Measurements from ENCODE around the gene OR2J3.
"Not testable (repeated sequence)": the region's sequence is repeated elsewhere in the genome, so short reads cannot be mapped to it uniquely, and the experiment has no call there.

Gene OR2J3

DNA sequence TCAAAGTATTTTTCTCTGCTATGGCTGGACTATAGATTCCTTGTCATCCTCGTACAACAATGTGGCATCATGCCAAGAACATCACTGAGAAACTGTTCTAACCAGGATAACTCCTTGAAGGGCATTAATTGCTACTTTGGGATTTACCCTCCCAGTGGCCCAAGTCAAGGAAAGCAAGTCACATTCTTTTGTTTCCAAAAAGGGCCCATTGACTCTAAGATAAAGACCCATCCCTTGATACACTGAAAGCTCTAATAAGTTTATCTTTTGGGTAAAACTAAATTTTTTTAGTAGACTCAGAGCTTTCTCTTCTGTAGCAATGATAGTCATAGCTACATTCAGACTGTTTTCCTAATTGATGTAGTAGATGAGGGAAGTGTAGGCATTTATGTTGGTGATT lies at the start of gene OR2J3:
TSS of gene OR2J3 (plus strand) at position 301 of the 400 bp plus-strand sequence. CDS start 3,833 bp downstream, outside the sequence.
- no peak for DNase-seq

DNA sequence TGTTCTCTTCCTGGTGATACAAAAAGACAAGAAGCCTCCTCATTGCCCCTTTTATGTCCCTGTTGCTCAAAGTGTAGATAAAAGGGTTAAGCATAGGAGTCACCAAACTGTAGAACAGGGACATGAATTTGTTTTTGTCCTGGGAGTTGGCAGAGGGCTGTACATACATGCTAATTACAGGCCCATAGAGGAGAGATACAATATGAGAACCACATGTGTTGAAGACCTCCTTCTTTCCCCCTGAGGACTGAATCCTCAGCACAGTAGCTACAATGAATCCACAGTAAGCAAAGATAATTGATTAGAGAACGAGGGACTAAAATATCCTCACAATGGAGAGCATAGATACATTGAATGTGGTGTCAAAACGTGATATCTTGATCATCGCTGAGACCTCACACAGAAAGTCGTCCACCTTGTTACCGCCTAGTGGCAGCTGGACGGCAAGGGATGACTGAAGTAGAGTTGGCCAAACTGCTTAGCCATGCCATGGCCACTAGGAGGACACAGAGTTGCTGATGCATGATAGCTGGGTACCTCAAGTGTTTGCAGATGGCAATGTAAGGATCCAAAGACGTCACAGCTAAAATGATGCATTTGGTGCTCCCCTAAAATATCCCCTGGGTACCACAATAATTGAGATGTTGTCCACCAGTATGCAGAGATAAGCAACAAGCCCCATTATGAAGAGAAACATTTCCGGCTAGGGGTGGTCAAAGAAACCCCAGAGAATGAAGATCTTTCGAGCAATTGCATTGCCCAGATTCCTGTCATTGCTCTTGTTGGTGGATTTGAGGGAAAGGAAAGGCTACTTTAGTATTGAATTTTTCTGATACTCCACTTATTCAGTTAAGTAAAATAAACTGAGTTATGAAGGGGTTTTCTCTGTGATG lies 35.8 kb upstream of the OR2J3 start:
- DNase-seq = no peak

- no peak for DNase-seq
Measured at GRCh38 chr6:29079203-29079602, 28.7 kb upstream of the OR2J3 start.

DNA sequence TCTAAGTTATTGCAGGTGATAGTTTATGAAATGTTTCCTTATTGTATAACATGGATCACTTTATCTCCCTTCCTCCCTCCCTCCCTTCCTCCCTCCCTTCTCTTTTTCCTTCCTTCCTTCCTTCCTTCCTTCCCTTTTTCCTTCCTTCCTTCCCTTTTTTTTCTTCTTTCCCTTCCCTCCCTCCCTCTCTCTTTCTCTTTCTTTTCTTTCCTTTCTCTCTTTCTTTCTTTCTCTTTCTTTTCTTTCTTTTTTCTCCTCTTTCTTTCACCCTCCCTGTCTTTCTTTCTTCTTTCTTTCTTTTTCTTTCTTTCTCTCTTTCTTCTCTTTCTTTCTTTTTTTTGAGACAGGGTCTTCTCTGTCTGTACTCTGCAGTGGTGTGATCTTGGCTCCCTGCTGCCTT lies 26.5 kb upstream of the OR2J3 start:
- no peak for DNase-seq

DNA sequence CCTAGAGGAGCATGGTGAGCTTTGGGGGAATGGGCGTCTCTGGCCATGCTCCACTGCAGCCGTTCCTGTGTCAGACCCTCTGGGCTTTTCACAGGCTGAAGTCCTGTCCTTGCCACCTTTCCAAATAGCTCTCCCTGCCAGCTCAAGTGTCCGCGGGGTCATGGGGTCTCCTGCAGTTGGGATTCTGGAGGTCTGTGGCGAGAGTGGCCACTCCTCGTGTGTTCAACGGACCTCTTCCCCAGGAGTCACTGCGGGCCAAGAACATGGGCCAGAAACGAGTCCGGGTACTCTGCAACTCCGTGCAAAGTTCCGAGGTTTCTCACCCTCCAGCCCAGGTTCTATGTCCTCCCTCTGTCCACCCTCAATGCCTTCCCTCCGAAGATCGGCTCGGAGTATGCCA lies 25.4 kb upstream of the OR2J3 start:
- no peak for DNase-seq

- DNase-seq = no peak
Measured at GRCh38 chr6:29087213-29087612, 20.6 kb upstream of the OR2J3 start, which contains the start of gene OR2B3. Gene OR2B3, minus strand, starts transcription at chr6:29087313. Its CDS starts 65 bp downstream, at chr6:29087248.

- no peak for DNase-seq
Measured at GRCh38 chr6:29092957-29093356, 14.9 kb upstream of the OR2J3 start.

- DNase-seq = no peak
Measured at GRCh38 chr6:29097803-29098202, 10.1 kb upstream of the OR2J3 start.

DNA sequence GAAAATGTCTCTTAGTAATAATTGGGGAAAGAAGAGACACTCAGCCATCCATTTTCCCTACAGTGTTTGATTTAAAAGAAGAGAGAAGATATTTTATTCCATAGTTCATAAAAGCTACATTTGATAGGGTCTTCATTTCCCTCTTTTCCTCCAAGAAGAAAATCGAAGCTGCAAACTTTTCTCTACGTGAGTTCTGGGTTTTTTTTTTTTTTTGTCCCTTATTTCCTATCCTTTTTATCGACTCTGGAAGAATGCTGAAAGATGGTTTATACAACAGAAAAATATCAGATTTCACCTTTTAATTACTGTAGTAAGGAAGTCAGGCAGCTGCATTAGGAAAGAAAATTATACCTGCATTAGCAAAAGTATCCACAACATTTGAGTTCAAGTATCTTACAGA lies 8.7 kb upstream of the OR2J3 start, which contains the start of gene OR2J1:
TSS of gene OR2J1 (plus strand) at position 301 of the 400 bp plus-strand sequence. CDS start 1,453 bp downstream, outside the sequence.
- DNase-seq = no peak

DNA sequence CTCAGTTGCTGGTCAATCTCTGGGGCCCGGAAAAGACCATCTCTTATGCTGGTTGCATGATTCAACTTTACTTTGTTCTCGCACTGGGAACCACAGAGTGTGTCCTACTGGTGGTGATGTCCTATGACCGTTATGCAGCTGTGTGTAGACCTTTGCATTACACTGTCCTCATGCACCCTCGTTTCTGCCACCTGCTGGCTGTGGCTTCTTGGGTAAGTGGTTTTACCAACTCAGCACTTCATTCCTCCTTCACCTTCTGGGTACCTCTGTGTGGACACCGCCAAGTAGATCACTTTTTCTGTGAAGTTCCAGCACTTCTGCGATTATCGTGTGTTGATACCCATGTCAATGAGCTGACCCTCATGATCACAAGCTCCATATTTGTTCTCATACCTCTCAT lies 4.3 kb downstream of the OR2J3 start:
- DNase-seq = no peak

DNA sequence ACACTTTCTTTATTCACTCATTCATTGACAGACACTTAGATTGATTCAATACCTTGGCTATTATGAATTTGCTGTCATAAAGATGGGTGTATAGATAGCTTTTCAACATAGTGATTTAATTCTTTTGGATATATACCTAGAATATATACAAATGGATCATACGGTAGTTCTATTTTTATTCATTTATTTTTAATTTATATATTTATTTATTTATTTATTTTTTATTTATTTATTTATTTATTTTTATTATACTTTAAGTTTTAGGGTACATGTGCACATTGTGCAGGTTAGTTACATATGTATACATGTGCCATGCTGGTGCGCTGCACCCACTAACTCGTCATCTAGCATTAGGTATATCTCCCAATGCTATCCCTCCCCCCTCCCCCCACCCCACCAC lies 7.1 kb downstream of the OR2J3 start:
- DNase-seq = not testable (repeated sequence)

DNA sequence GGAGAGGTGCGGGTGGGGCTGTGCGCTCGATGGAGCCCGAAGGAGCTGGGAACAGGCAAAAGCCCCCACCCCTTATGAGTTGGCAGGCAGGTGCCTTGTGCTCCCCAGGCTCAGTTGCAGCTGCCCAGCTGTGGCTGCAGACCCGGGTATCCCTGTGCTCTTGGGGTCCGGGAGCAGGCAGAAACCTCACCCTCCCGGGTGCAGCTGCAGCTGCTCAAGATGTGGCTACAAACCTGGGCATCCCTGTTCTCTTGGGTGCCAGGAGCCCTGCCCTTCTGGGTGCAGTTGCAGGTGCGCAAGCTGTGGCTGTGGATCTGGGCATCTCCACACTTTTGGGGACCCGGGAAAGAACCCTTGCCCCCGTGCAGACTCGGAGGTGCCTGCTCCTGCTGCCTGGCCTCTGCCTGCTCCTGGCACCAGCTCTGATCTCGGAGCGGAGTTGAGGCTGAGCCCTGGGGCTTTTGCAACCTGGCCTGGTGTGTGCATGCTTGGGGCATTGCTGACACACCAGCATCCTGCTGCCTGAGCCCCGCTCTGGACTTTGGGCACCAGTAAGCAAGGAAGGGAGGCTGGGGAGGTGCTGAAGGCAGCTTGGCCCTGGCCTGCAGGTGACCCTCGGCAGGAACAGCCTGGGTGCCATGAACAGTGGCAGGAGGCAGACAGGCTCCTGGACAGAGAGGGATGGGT lies 21.6 kb downstream of the OR2J3 start:
- DNase-seq = no peak

DNA sequence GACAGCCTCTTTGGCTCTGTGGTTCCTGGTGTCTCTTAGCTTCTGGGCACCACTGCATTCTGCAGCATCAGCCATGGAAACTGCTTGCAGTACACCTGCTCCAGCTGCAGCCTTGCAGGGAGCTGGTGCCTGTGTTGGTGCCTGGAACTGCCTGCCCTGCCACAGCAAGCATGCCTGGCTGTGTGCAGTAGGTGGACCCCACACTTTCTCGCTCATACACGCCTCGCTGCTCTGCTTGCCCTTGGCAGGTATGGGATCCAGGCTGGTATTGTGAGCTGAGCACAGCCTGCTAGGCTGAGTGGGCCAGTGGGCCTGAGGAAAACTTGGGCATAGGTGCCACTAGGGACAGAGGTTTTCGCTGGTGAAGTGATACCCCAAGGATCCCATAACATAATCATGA lies 22.8 kb downstream of the OR2J3 start:
- DNase-seq = no peak

- DNase-seq = no peak
Measured at GRCh38 chr6:29131691-29132090, 23.8 kb downstream of the OR2J3 start.

- DNase-seq = no peak
Measured at GRCh38 chr6:29137724-29138123, 29.9 kb downstream of the OR2J3 start.

- DNase-seq = no peak
Measured at GRCh38 chr6:29141606-29142005, 33.7 kb downstream of the OR2J3 start.

- no peak for DNase-seq
Measured at GRCh38 chr6:29142309-29142708, 34.5 kb downstream of the OR2J3 start.

DNA sequence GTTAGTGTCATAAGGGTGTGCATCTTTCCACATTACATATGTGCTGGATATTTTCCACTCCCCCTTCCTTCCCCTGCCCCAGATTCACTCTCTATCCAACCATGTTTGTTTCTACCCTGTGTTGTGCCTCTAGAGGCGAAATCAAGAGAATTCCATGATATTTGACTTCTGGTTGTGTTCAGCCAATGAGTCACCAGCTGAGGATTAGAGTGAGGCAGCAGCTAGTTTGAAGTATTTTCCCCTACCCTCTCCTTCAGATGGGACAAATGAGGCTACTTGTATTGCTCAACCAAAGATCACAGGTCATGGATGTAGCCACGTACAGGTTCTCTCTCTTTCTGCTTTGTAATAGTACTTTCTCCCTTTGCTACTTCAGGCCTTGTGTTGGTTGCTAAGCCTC lies 38.3 kb downstream of the OR2J3 start:
- DNase-seq = no peak

DNA sequence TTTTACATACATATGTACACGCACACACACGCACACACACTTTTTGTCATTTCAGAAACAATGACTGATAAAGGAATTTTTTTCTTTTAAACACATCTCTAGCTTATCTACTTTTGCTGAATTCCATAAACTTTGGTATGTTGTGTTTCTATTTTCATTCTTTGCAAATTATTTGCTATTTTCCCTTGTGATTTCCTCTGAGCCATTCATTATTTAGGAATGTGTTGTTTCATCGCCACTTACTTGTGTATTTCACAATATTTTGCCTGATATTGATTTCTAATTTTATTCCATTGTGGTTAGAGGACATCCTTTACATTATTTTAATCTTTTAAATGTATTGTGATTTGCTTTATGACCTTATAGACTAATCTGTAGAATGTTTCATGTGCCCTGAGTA lies 39.2 kb downstream of the OR2J3 start:
- DNase-seq = no peak

- not testable (repeated sequence) for DNase-seq
Measured at GRCh38 chr6:29149444-29149843, 41.6 kb downstream of the OR2J3 start.

- no peak for DNase-seq
Measured at GRCh38 chr6:29153083-29153482, 45.2 kb downstream of the OR2J3 start.

DNA sequence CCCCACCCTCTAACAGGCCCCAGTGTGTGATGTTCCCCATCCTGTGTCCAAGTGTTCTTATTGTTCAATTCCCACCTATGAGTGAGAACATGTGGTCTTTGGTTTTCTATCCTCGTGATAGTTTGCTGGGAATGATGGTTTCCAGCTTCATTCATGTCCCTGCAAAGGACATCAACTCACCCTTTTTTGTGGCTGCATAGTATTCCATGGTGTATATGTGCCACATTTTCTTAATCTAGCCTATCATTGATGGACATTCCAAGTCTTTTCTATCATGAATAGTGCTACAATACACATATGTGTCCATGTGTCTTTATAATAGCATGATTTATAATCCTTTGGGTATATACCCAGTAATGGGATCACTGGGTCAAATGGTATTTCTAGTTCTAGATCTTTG lies 47.3 kb downstream of the OR2J3 start:
- DNase-seq = not testable (repeated sequence)

DNA sequence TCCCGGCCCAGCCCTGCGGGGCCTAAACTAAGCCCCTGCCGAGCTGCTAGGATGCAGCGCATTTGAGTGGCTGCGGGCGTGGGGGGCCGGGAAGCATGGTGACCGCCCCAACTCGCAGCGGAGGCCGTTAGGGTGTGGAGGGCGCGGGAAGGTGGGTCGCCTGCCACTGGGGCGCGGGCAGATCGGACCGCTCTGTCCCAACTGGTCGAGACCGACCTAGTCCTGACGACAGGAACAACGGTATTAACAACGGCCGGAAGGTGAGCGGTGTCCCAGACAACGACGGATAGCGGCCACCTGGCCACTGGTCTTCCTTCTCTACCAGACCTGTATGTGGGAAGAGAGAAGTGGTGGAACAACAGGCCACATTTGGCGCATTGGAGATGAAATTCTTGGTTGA lies 52.1 kb downstream of the OR2J3 start:
- DNase-seq = not testable (repeated sequence)
